Mesodermal cell (in vitro differentiated cells): ENCODE data around the gene NCKAP5.

Source experiments
- H3K27ac ChIP-seq: 2 replicates; pipeline ENCODE4 v1.7.0; 2013; ENCODE audit warnings: mild to moderate bottlenecking, low read depth, low read length, moderate library complexity; ENCODE audit not compliant: severe bottlenecking
- H3K36me3 ChIP-seq: 2 replicates; pipeline ENCODE4 v1.7.1; 2013; ENCODE audit warnings: mild to moderate bottlenecking, low read length, moderate library complexity; ENCODE audit not compliant: control insufficient read depth, insufficient read depth
- H3K4me1 ChIP-seq: one replicate; pipeline ENCODE4 v1.7.1; 2013; ENCODE audit warnings: mild to moderate bottlenecking, low read length; ENCODE audit not compliant: insufficient read depth, control insufficient read depth, poor library complexity, severe bottlenecking
- H3K4me3 ChIP-seq: 2 replicates; pipeline ENCODE4 v1.7.0; 2013; ENCODE audit warnings: low read length, control low read depth, mild to moderate bottlenecking; ENCODE audit not compliant: insufficient read depth, poor library complexity, severe bottlenecking; ENCODE audit errors: extremely low read depth
- H3K9me3 ChIP-seq: 2 replicates; pipeline ENCODE4 v1.7.1; 2013; ENCODE audit warnings: mild to moderate bottlenecking, low read length, moderate library complexity; ENCODE audit not compliant: control insufficient read depth
- WGBS, 2 experiments: methylation state at CpG; one replicate each; pipeline ENCODE4 v1.1.5; 2013; ENCODE audit warnings: missing lambda C conversion rate in 2 of 2; ENCODE audit not compliant: insufficient coverage in 2 of 2; 5-methylcytosine and 5-hydroxymethylcytosine counted together

Gene NCKAP5

DNA sequence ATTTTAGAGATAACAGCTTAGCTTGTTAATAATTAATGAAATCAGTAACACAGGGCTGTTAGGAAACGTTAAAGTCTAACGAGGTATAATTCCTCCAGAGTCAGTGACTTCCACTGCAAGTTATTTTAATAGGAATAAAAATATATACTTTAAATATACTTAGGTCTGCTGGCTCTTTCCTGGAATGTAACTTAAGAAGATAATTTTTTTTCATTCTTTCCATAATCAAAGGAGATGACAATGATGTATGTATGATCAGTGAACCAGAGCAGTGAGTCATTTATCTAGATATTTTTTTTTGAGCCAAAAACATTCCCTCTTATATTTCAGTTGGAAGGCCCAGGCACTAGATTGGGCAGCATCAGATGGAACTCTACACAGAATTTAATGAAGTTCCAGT, 794.1 kb downstream of the NCKAP5 start:
- Histone ChIP-seq H3K4me1 (no peaks in the 10 kb centered on the region), H3K36me3 (no peaks in the 10 kb centered on the region), H3K9me3 (no peaks in the 10 kb centered on the region), H3K27ac (no peak overlapping the region), H3K4me3 (no peak overlapping the region)
- WGBS, 2 experiments: no CpG with 5 or more reads among the region's 2 CpGs

GRCh38 chr2:132773331-132773730, 794.9 kb downstream of the NCKAP5 start:
- H3K36me3 ChIP-seq: no peaks in the 10 kb centered on the region
- no peaks in the 10 kb centered on the region for H3K9me3 ChIP-seq
- no peaks in the 10 kb centered on the region for H3K4me1 ChIP-seq
- H3K4me3 ChIP-seq: no peak overlapping the region
- no peak overlapping the region for H3K27ac ChIP-seq
- no CpG with 5 or more reads among the region's 3 CpGs for WGBS, 2 experiments

DNA sequence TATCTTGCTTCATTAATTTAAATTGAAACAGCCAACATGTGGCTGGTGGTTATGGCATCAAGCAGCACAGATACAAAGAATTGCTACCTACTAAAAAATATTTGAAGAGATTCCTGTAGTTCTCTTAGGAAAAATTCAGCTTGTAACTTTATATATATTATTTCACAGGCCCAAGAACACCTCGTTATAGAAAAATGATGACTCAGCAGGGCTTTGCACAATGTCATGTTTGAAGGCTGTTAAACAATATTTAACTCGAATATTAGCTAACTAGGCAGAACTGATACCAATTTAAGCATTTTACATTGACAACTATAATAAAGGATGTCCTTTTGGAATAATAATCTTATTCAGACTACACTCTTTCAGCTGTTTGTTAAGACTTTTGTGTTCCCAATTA, 795.9 kb downstream of the NCKAP5 start:
- no peaks in the 10 kb centered on the region for H3K36me3 ChIP-seq
- no peak overlapping the region for H3K4me3 ChIP-seq
- no peaks in the 10 kb centered on the region for H3K4me1 ChIP-seq
- no peaks in the 10 kb centered on the region for H3K9me3 ChIP-seq
- WGBS, 2 experiments: no CpG with 5 or more reads among the region's 2 CpGs
- H3K27ac ChIP-seq: no peak overlapping the region

GRCh38 chr2:132766573-132766972, 801.7 kb downstream of the NCKAP5 start:
- 100% methylated on average over 1 of the region's 1 CpG; no CpG with 5 or more reads in 1 of the 2 experiments for WGBS, 2 experiments
- no peak overlapping the region for H3K27ac ChIP-seq
- H3K36me3 ChIP-seq: no peaks in the 10 kb centered on the region
- no peak overlapping the region for H3K4me3 ChIP-seq
- H3K4me1 ChIP-seq: no peaks in the 10 kb centered on the region
- H3K9me3 ChIP-seq: no peaks in the 10 kb centered on the region

DNA sequence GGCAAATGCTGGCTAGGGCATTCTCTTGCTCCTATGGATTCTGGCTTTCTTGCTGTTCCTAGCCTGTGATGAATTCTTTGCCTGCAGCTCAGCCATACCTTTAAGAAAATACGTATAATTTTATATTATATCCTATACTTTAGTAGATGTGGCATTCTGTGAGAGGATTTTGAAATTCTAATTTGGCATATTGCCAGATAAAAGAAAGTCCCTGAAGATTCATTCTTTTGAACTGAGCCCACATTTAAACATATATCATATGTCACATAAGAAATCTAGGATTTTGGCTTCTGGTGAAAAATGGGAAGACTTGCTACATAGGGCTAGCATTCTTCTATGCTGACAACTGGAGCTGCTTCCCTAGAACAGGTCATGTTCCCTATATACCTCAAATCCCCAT, 806.8 kb downstream of the NCKAP5 start:
- peaks cover 12% of the 10 kb centered on the region for H3K4me1 ChIP-seq
- no CpG with 5 or more reads among the region's 1 CpG for WGBS, 2 experiments
- no peaks in the 10 kb centered on the region for H3K36me3 ChIP-seq

GRCh38 chr2:132760971-132761370, 807.3 kb downstream of the NCKAP5 start:
- peaks cover 12% of the 10 kb centered on the region for H3K4me1 ChIP-seq
- no peaks in the 10 kb centered on the region for H3K36me3 ChIP-seq
- H3K4me3 ChIP-seq: no peak overlapping the region
- H3K9me3 ChIP-seq: no peaks in the 10 kb centered on the region
- no peak overlapping the region for H3K27ac ChIP-seq
- 59 to 80% methylated on average over 2 to 3 of the region's 4 CpGs for WGBS, 2 experiments

More for the DNA sequence above, 806.8 kb downstream of the NCKAP5 start:
- H3K9me3 ChIP-seq: no peaks in the 10 kb centered on the region
- no peak overlapping the region for H3K4me3 ChIP-seq
- H3K27ac ChIP-seq: no peak overlapping the region

DNA sequence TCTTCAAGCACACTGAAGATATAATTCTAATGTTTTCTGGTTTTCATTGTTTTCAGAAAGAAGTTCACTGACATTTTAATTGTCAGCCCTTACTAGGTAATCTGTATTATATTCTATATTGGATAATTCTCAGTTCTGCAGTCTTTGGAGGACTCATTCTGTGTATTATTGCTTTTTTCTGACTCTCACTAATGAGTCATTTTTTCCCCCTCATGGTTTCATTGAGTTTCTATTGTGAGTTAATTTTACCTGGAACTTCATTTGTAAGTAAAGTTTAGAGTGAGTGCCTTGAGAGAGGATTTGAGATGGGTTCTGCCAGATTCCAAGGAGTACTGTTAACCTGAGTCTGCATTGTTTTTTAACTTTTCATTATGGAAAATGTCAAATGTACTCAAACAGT, 807.9 kb downstream of the NCKAP5 start:
- Histone ChIP-seq H3K4me3 (no peak overlapping the region), H3K4me1 (peaks cover 12% of the 10 kb centered on the region), H3K27ac (no peak overlapping the region), H3K9me3 (no peaks in the 10 kb centered on the region), H3K36me3 (no peaks in the 10 kb centered on the region)

GRCh38 chr2:132758995-132759394, 809.3 kb downstream of the NCKAP5 start:
- Histone ChIP-seq H3K4me1 (peaks cover 12% of the 10 kb centered on the region), H3K9me3 (no peaks in the 10 kb centered on the region), H3K4me3 (no peak overlapping the region), H3K36me3 (no peaks in the 10 kb centered on the region), H3K27ac (no peak overlapping the region)

- H3K9me3 ChIP-seq: no peaks in the 10 kb centered on the region
- no peaks in the 10 kb centered on the region for H3K36me3 ChIP-seq
- H3K4me3 ChIP-seq: no peak overlapping the region
- WGBS, 2 experiments: 71 to 75% methylated on average over 1 of the region's 3 CpGs
- H3K4me1 ChIP-seq: peaks cover 12% of the 10 kb centered on the region
- H3K27ac ChIP-seq: no peak overlapping the region
Measured at GRCh38 chr2:132757676-132758075, 810.6 kb downstream of the NCKAP5 start.

GRCh38 chr2:132757002-132757589, 811.2 kb downstream of the NCKAP5 start:
- no peaks in the 10 kb centered on the region for H3K36me3 ChIP-seq
- H3K4me1 ChIP-seq: peaks cover 12% of the 10 kb centered on the region
- 75 to 100% methylated on average over 1 to 2 of the region's 3 CpGs for WGBS, 2 experiments
- H3K27ac ChIP-seq: no peak overlapping the region
- H3K9me3 ChIP-seq: no peaks in the 10 kb centered on the region
- H3K4me3 ChIP-seq: no peak overlapping the region

- H3K36me3 ChIP-seq: no peaks in the 10 kb centered on the region
- peaks cover 12% of the 10 kb centered on the region for H3K4me1 ChIP-seq
- no peak overlapping the region for H3K27ac ChIP-seq
- no peak overlapping the region for H3K4me3 ChIP-seq
- WGBS, 2 experiments: 91 to 100% methylated on average over 2 of the region's 2 CpGs
- H3K9me3 ChIP-seq: no peaks in the 10 kb centered on the region
Measured at GRCh38 chr2:132754867-132755472, 813.3 kb downstream of the NCKAP5 start.
